Loucy (cell line): ENCODE results near the gene ZFYVE26.

Experiments used
- EZH2phosphoT487 ChIP-seq: fragments of 200-600 bp; IDR thresholded peaks from 2 replicates; pipeline ENCODE4 v1.6.1; 2018; ENCODE audit warnings: antibody characterized with exemption, mild to moderate bottlenecking, moderate library complexity, borderline replicate concordance
- TF ChIP-seq, protein P1 (sequence below): fragments of 200-600 bp; sonication (generic); conservative IDR thresholded peaks from 2 replicates; pipeline ENCODE4 v1.5.1; 2014; ENCODE audit warnings: mild to moderate bottlenecking, antibody characterized with exemption, low read length

DNA sequence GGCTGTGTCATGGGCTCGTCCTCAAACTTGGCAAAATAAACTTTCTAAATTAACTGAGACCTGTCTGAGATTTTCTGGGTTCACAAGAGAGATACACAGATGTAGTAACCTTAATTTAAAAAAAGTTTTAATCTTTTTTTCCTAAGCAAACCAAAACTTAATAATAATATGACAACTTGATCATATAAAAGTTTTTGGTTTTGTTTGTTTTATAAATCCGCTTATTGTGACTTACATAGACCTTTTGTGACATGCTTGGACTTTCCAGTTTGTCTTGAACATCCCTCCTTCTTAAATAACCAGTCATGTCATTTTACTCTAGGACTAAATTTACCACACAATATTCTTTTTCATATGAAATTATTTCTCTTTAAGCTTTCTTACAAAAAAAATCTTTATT is 106.2 kb downstream of the ZFYVE26 start:
- TF ChIP-seq, protein P1, sequence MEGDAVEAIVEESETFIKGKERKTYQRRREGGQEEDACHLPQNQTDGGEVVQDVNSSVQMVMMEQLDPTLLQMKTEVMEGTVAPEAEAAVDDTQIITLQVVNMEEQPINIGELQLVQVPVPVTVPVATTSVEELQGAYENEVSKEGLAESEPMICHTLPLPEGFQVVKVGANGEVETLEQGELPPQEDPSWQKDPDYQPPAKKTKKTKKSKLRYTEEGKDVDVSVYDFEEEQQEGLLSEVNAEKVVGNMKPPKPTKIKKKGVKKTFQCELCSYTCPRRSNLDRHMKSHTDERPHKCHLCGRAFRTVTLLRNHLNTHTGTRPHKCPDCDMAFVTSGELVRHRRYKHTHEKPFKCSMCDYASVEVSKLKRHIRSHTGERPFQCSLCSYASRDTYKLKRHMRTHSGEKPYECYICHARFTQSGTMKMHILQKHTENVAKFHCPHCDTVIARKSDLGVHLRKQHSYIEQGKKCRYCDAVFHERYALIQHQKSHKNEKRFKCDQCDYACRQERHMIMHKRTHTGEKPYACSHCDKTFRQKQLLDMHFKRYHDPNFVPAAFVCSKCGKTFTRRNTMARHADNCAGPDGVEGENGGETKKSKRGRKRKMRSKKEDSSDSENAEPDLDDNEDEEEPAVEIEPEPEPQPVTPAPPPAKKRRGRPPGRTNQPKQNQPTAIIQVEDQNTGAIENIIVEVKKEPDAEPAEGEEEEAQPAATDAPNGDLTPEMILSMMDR: no peak
- no peak for TF ChIP-seq EZH2phosphoT487
